NCI-H1105 treated with DMSO at 0.1 percent for 48 hours (cell line): ENCODE results near the gene PRSS37.

Experiments used
- DNase-seq: peaks from one replicate; lab custom pipeline; 2025; lab: John Stamatoyannopoulos, UW

Gene PRSS37

DNA sequence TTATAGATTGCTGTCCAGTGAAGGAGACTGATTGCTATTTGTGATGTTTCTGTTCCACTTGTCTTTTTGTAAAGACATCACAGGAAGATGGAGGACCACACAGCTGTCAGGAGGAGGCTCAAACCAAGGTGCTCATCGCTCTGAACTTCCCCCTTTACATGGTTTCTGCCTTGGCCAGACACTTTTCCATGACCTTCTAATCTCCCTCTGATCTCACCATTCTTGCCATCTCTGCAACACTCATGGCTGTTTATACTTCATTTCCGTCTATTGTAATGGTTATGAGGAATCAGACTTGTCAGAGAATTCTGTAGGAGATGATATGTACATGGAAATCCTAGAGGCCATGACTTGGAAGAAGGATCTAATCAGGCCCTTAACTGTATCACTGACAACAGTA, 53.0 kb downstream of the PRSS37 start:
- DNase-seq, result no peak
